Limb (tissue), 2 donors: ENCODE measurements around the gene BRINP3.

ENCODE experiments used
- DNase-seq, 2 donors: peaks; one replicate each; pipeline ENCODE4 v3.0.0-alpha.2; 2016; ENCODE audit errors: extremely low spot score in 2 of 2

Gene BRINP3

GRCh38 chr1:190192627-190193026 lies 285.0 kb downstream of the BRINP3 start:
- no peak for DNase-seq

GRCh38 chr1:190183588-190183987 lies 294.1 kb downstream of the BRINP3 start:
- DNase-seq: no peak

GRCh38 chr1:190179817-190180216 lies 297.8 kb downstream of the BRINP3 start:
- no peak for DNase-seq

GRCh38 chr1:190178827-190179226 lies 298.8 kb downstream of the BRINP3 start:
- no peak for DNase-seq

GRCh38 chr1:190177555-190177954 lies 300.1 kb downstream of the BRINP3 start:
- no peak for DNase-seq

- DNase-seq: no peak
These were observed 300.9 kb downstream of the BRINP3 start for GRCh38 chr1:190176776-190177175.

- no peak for DNase-seq
These were observed 302.3 kb downstream of the BRINP3 start for GRCh38 chr1:190175320-190175719.

GRCh38 chr1:190172651-190173430 lies 304.8 kb downstream of the BRINP3 start:
- peak in 1 of 2 donors; percentile 65 for DNase-seq

- no peak for DNase-seq
These were observed 307.3 kb downstream of the BRINP3 start for GRCh38 chr1:190170321-190170720.

GRCh38 chr1:190169311-190170067 lies 308.2 kb downstream of the BRINP3 start:
- no peak for DNase-seq

GRCh38 chr1:190168893-190169280 lies 308.8 kb downstream of the BRINP3 start:
- DNase-seq: no peak

GRCh38 chr1:190168116-190168892 lies 309.4 kb downstream of the BRINP3 start:
- no peak for DNase-seq

GRCh38 chr1:190159146-190159545 lies 318.5 kb downstream of the BRINP3 start:
- no peak for DNase-seq

- DNase-seq: no peak
These were observed 322.9 kb downstream of the BRINP3 start for GRCh38 chr1:190154744-190155143.

GRCh38 chr1:190147616-190148015 lies 330.0 kb downstream of the BRINP3 start:
- DNase-seq: no peak

GRCh38 chr1:190144650-190145049 lies 333.0 kb downstream of the BRINP3 start:
- DNase-seq: no peak

GRCh38 chr1:190140644-190141043 lies 337.0 kb downstream of the BRINP3 start:
- DNase-seq: peak in 1 of 2 donors; percentile 34

GRCh38 chr1:190138702-190139101 lies 339.0 kb downstream of the BRINP3 start:
- DNase-seq: no peak

GRCh38 chr1:190138266-190138665 lies 339.4 kb downstream of the BRINP3 start:
- DNase-seq: no peak

- no peak for DNase-seq
These were observed 348.3 kb downstream of the BRINP3 start for GRCh38 chr1:190129366-190129765.

- DNase-seq: no peak
These were observed 350.9 kb downstream of the BRINP3 start for GRCh38 chr1:190126728-190127127.

GRCh38 chr1:190124068-190124467 lies 353.6 kb downstream of the BRINP3 start:
- DNase-seq: no peak
